HG03066 (cell line): ENCODE results near the gene COPS7A.
A peak's percentile ranks its signal among the peaks of the same experiment; 100 is the strongest.

Source experiments
- ATAC-seq: cut with Tn5 transposase; IDR thresholded peaks from one replicate; pipeline ENCODE4 v1.9.1; 2021; ENCODE audit warnings: low read depth; ENCODE audit not compliant: unreplicated experiment

The COPS7A gene

DNA sequence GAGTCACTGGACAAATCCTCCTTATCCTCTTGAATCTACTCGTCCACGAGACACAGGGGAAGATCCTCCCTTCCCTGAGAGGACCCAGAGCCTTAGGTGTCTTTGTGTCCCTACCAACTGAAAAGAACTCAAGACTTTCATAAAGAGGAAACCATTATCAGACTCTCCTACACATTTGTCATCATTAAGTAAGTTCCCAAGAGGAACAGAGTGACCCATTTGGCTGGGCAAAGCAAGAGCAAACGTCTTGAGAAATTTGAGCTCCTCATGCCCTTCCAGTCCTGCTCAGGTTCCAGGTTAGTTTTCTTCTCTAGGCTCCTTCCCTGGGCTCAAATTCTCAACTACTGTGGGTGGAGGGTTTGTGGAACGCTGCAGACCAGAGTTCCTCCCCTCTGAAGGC is 23.4 kb downstream of the COPS7A start:
- ATAC-seq: no peak

DNA sequence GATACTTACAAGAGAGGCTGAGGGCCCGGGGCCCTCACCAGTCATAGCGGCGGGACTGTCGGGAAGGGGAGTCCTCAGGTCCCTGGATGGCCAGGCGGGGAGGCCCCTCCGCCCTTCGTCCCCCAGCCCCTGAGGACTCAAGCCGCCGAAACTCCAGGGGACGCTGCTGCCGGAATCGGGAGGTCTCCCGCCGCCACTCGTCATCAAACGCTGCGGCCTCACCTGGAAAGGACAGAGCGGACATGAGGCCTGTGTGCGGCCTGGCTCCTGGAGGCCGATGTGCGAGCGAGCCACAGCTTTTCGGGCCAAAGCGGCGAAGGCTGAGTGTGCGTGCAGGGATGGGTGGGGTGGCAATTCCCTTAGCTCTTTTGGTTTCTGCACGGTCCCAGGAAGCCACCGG is 24.9 kb downstream of the COPS7A start:
- ATAC-seq: no peak

GRCh38 chr12:6750506-6750905 is 26.7 kb downstream of the COPS7A start:
- no peak for ATAC-seq

- ATAC-seq: no peak
Measured at GRCh38 chr12:6751767-6752166, 27.9 kb downstream of the COPS7A start.

GRCh38 chr12:6752167-6752920 is 28.5 kb downstream of the COPS7A start:
- ATAC-seq: peak; percentile 2

DNA sequence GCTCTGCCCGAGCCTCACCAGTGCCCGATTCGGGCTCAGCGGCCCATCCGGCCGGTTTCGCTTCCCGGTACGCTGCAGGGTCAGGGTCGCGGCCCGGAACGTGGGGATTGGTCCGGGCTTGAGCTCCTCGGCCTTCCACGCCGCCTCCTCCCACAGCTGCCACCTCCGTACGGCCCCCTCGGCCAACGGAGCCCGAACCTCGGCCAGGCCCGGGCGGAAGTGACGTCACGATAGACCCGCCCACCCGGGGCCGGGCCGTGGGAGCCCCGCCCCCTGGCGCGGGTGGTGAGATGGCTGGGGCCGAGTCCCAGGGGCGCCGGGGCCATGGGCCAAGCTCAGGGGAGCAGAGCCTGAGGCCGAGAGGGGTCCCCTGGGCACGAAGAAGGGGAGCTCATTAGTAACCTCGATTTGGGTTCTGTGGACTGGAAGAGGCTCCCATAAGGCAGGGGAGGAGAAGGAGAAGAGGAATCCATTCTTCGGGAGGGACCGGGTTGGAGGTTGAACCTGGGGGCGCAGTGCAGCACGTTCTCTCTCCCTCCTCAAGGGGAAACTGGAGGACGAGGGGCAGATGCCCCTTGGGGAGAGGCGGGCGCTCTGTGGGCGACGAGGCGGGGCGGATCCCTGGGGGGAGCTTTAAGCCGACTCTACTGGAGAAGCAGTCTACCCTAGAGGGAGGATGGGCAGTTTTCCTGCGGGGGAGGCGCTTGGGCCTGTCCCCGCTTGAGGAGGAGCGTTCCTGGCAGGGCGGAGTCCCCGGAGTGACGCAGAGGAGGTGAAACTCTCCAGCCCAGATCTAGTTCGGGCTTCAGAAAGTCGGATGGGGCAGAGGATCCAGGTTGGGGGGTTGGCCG is 29.3 kb downstream of the COPS7A start, which contains the start of gene MLF2:
MLF2 (minus strand) TSS at position 221 of the 851 bp plus-strand sequence. CDS start 807 bp downstream, outside the sequence.
- peak; percentile 91 for ATAC-seq

DNA sequence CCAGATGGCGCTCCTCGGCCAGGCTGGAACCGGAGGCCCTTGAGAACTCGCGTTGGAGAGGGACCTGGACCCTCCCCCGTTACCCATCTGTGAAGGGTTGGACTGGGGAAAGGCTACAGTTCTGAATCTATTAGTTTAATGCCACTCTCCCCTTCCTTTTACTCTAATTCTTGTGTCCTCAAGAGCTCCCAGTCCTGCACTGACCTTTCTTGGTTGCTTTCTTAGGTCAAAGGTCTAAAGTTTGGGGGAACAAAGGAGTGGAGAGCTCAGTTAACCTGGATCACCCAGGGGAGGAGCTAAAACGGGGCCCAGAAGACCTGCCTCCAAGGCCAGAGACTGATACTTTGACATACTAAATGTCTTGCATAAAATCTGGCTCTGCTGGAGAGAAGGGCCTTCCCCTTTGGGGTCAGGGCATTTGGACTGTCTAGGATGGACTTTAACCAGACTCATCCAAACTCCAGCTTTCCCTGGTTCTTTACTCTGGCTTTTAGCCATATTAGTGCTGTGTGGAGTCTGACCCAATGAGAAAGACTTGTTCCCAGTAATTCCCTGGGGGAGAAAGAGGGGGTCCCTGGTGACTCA is 30.0 kb downstream of the COPS7A start:
- ATAC-seq: no peak

- no peak for ATAC-seq
Measured at GRCh38 chr12:6754411-6754810, 30.6 kb downstream of the COPS7A start.

DNA sequence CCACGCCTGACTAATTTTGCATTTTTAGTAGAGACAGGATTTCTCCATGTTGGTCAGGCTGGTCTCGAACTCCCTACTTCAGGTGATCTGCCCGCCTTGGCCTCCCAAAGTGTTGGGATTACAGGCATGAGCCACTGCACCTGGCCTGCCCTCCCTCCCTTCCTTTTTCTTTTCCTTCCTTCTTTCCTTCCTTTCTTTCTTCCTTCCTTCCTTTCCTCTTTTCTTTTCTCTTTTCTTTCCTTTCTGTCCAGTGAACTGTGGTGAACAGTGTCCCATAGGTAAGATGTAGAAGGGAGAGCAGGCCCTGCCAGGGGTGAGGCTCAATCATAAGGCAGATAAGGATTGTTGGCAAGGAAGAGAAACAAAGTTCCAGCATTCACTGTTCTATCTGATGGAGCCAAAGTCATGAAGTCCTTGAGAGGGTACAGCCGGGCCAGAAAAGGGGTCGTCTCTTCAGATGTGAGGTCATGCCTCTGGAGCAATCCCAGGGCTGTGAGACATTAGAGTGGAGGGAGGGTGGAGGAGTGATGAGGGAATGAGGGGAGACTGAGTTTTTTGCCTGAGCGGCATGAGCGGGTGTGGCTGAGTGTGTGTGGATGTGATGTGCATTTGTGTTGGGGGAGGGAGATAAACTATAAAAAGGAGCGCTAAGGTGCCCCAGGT is 33.3 kb downstream of the COPS7A start:
- no peak for ATAC-seq

GRCh38 chr12:6758506-6759095 is 34.8 kb downstream of the COPS7A start:
- no peak for ATAC-seq

GRCh38 chr12:6759741-6760140 is 35.9 kb downstream of the COPS7A start:
- ATAC-seq: no peak

DNA sequence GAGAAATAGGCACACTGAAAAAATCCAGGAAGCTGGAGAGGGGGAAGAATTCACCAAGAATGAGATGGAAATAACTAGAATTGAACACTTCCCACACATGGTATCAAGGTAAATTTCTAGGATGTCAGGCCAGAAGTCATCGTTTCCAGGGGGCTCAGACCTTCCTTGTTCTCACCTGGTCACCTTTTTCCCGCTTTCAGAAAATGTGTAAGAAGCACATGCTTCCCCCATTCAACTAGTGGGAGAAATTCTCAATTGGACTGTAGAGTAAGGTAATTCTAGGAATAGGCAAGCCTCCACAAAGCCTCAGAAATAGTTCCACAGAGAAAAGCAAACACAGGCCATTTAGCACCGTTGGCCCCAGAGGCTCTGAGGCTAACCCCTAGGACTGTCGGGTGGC is 39.5 kb downstream of the COPS7A start:
- no peak for ATAC-seq

- peak; percentile 86 for ATAC-seq
Measured at GRCh38 chr12:6764011-6764828, 40.4 kb downstream of the COPS7A start.

- ATAC-seq: no peak
Measured at GRCh38 chr12:6765048-6765633, 41.3 kb downstream of the COPS7A start.

DNA sequence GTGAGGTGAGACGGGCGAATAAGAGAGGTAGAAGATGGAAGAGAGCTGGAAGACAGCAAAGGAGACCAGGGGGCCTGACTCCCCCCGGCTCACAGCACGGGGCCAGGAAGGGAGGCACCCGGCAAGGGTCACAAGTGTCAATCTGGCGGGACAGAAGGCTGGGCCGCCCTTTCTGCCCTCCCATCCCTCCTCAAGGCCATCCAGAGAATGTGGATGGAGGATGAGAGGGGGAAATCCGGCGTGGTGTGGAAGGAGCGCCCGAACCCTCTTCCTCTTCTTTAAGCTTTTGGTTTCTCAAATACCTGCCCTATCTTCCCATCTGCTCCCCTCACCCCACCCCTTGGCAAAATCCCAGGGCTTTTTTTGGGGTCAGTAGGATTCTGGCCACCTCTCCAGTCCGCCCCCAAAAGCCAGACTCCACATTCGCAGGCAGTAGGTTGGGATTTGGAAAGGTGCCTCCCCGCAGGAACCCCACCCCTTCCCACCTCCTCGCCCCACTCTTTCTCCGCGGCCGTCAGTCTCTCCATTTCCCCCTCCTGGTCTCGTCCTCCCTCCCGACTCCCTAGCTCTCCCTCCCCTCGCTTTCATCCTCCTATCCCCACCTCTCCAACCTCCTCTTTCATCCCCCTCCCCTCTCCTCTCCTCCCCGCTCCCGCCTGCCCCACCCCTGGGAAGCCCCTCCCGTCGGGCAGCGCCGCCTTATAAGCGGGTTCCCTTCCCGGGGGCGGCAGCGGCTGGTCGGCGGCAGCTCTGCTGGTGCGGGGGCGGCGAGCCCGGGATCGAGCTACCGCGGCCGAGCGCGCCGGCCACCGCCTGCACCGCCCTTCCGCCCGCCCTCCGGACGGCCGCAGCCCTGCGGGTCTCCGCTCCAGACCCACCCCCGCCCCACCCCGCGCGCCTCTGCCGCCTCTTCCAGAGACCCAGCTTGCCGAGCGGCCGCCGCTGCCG is 42.1 kb downstream of the COPS7A start, which contains the start of gene PTMS:
PTMS (plus strand) TSS at position 730 of the 948 bp plus-strand sequence. CDS start 343 bp downstream, outside the sequence.
- ATAC-seq: no peak

GRCh38 chr12:6766651-6767349 is 43.0 kb downstream of the COPS7A start:
- ATAC-seq: no peak
